D721Med (cell line): Measurements from ENCODE around the gene LRRC51.

Experiments
- DNase-seq: peaks from one replicate; pipeline ENCODE4 v3.0.0; 2011; ENCODE audit warnings: low spot score; ENCODE audit not compliant: insufficient read length
- FAIRE-seq: peaks from 2 replicates; lab custom pipeline; 2011; peaks lifted over from hg19 to GRCh38; lab: Jason Lieb, UNC
- TF ChIP-seq, protein P1 (sequence below): IDR thresholded peaks from 2 replicates; pipeline ENCODE4 v1.5.1; 2012; ENCODE audit warnings: mild to moderate bottlenecking, control low read depth; ENCODE audit not compliant: insufficient read depth; ENCODE audit errors: missing control alignments

LRRC51 gene, protein sequence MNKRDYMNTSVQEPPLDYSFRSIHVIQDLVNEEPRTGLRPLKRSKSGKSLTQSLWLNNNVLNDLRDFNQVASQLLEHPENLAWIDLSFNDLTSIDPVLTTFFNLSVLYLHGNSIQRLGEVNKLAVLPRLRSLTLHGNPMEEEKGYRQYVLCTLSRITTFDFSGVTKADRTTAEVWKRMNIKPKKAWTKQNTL

DNA sequence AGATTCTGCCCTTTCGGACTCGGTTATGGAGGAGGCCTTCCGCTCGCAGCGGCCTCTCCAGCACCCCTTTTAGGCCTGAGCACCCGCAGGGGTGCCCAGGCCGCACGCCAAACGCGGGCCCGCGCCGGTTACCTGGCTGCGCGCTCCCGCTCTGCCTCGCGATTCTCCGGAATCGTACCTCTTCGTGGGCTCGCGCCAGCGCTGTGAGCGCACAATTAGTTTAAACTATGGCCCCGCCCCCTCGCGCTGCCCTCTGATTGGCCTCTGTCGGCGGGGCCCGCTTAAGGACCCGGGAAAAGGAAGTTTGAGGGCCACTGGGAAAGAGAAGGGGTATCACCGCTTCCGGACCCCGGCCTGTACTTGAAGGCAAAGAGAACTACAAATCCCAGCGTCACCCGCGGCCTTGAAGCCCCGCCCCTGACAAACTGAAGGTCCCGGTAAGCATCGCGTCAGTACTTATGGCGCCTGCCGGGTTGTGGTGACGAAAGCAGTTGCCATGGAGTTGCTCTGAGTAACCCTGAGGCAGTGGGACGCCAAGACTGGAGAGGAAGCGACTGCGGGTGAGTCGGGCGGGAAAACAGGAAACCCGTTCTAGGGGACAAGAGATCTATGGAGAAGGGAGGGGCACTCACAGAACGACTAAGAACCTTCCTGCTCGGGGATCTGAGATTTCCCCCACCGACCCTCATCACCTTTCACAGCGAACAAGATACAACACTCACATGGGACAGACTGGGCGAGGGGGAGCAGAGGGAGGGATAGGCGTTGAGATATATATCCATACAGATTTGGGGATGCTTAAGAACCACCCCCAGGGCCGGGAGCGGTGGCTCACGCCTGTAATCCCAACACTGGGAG lies at the start of gene LRRC51, which contains the start of gene NUMA1:
Gene LRRC51, plus strand, starts transcription at position 525 of the 858 bp plus-strand sequence. CDS start 8,234 bp downstream, outside the sequence.
Gene NUMA1, minus strand, starts transcription at position 217 of the 858 bp plus-strand sequence. CDS start 44,599 bp downstream, outside the sequence.
- DNase-seq (peak; percentile 51), FAIRE-seq (no peak)
- TF ChIP-seq, protein P1, sequence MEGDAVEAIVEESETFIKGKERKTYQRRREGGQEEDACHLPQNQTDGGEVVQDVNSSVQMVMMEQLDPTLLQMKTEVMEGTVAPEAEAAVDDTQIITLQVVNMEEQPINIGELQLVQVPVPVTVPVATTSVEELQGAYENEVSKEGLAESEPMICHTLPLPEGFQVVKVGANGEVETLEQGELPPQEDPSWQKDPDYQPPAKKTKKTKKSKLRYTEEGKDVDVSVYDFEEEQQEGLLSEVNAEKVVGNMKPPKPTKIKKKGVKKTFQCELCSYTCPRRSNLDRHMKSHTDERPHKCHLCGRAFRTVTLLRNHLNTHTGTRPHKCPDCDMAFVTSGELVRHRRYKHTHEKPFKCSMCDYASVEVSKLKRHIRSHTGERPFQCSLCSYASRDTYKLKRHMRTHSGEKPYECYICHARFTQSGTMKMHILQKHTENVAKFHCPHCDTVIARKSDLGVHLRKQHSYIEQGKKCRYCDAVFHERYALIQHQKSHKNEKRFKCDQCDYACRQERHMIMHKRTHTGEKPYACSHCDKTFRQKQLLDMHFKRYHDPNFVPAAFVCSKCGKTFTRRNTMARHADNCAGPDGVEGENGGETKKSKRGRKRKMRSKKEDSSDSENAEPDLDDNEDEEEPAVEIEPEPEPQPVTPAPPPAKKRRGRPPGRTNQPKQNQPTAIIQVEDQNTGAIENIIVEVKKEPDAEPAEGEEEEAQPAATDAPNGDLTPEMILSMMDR, result no peak

DNA sequence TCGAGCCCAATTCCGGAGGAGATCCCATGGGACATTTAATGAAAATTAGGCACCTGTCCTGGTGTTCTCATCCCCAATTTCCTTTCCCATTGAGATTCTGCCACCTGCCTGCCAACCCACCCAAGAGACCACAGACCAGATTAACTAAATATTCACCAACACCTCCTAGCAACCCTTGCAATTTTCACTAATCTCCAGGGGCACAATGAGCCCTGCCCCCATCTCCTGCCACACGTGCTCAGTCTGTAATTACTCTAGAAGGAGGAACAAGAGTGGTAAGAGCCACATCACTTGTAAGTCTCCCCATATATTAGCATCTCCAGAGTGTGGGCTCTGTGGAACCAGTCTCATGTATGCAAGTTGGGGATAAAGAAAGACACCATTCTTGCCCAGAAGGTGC lies 44.0 kb upstream of the LRRC51 start:
- TF ChIP-seq, protein P1, result no peak
- no peak for DNase-seq
- no peak for FAIRE-seq

DNA sequence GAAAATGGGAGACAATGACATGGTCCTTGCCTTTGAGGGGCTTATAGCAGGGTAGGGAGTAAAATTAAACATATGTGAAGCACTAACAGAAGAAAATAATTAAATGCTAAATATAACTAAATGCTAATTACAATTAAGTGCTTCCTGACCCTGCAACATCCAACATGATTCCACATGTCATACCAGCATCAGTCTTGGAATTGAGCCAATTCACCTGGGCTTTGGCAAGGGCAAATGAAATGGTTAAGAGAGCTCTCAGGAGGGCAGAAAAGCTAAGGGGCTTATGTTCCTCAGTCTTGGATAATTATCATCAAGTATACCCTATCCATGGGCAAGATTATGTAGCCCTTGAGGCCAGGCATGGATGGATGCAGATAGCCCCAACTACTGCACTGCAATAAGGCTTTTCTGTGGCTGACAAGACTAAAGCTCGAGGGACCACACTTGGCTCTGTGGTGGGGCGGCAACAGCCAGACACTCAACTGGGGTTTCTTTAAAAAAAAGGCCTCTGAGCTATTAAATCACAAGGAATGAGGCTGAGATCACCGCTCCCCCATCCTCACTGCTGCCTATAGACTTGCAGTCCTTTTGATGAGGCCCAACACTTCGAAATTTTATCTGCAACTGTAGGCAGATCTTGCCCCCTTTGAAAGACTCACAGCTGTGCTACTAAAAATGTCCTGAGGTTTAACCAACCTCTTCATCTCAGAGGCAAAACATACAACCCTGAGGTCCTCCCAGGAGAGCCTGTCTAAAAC lies 42.9 kb upstream of the LRRC51 start:
- FAIRE-seq, result no peak
- DNase-seq, result no peak
- TF ChIP-seq, protein P1, result no peak

DNA sequence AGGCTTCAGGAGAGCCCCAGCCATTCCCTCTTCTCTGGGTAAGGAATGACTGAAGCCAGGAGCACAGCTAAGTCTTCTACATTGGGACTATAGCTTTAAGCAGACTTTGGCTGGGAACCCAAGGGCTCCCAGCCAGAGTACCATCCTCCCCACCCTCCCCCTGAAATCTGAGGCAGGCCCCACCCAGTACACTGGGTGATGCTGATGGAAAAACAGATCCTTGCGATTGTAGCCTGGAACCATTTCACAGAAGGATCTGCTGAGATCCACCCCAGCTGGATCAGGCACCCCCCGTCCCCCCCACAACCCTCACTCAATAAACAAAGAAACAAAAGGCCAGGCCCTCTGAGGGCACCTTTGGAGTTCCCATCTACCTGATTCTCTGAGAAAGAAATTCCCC lies 42.2 kb upstream of the LRRC51 start:
- no peak for FAIRE-seq
- no peak for DNase-seq
- TF ChIP-seq, protein P1, result no peak

DNA sequence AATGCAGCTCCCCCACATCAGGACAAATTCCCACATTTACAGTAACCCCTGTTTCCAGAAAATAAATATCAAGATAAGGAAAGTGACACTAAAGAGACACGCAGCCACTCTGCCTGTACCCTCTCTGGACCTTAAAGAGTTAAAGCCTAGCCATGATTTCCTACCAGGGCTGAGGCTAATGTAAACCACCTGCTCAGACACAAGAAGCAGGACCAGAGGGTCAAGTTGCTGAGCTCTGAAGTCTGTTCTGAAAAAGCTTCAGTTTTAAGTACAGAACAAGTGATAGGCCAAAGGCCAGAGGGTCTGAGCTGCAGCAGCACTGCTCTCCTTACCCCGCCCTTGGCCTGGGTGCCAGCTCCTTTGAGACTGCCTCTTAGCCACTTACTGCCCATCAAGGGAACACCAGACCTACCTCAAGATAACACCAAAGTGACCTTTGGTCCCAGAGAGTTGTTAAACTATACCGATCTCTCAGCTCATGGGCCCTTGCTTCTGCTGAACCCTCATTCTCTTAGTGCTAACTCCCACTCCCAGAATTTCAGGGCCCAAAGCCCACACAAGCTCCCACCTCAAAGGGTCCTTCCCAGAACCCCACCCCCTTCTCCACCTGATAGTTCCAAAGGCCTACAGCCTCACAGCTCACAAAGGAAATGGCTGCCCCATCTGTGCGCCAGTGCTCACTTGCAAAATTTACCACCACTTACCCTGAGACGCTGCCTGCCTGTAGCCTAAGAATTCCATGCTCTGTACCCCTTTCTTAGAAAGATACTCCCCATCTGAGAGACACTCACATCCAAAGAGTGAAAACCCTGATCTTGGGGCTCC lies 41.4 kb upstream of the LRRC51 start:
- no peak for DNase-seq
- TF ChIP-seq, protein P1, result no peak
- FAIRE-seq, result no peak

DNA sequence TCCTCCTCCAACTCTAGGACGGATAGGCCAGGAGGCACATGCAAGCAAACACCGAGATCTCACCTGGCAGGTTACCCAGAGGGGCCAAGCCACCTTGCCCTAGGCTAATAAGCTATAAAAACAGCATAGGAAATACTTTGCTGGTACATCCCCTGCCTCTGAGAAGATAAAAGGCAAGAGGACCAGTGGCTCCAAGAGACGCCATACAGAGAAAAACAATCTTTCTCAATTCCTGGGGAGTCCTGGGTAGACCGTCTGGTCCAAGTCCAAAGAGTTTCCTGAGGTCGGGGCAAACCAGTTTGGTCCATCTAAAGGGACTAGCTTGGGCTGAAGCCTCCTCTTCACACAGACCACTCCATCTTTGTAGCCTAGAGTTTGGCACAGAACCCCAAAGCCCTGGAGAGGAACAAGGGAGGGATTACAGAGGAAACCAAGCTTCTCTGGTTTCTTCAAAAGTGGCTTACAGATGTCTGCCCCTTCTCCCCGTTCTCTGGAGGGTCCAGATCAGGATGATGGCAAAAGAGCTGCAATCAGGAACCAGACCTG lies 40.7 kb upstream of the LRRC51 start:
- FAIRE-seq (no peak), DNase-seq (no peak)
- TF ChIP-seq, protein P1, result no peak
